ENCODE measurements around the gene ADNP2. TPM values are rescaled to one million over a fixed set of nuclear protein-coding genes. Genes with fewer than 3 reads are reported as not detected.

ADNP2 gene
- total and polyA plus RNA-seq, 2 donors (not counting 3 experiments of a cell fraction or from before 2014, with no cell fraction given): 10.2 to 20.6 TPM

GRCh38 chr18:80068571-80069272 is 40.3 kb upstream of the ADNP2 start:
- Histone ChIP-seq H3K4me1 (ENCODE audit: control insufficient read depth, extremely low read depth, insufficient read depth, low read length) (no peaks in the 10 kb centered on the region), H3K27me3 (ENCODE audit: control insufficient read depth in 2 of 2, insufficient read depth in 2 of 2, low read length in 2 of 2) (no peaks in the 10 kb centered on the region), H3K9me3 (replicated peaks; ENCODE audit: control insufficient read depth, insufficient read depth, low read length) (no peaks in the 10 kb centered on the region), H3K4me2 (ENCODE audit: insufficient read depth, low read length) (no peak overlapping the region), H3K27ac (ENCODE audit: insufficient read depth, low read depth, low read length) (no peak overlapping the region), H3K79me2 (ENCODE audit: control insufficient read depth, insufficient read depth, low read length) (no peaks in the 10 kb centered on the region), H3K9me1 (replicated peaks; ENCODE audit: control insufficient read depth, extremely low read depth, insufficient read depth, low read length) (no peaks in the 10 kb centered on the region), H3K36me3 (ENCODE audit: control insufficient read depth in 2 of 2, extremely low read depth in 1 of 2, insufficient read depth in 2 of 2, low read length in 2 of 2) (no peaks in the 10 kb centered on the region), H3K9ac (replicated peaks; ENCODE audit: extremely low read depth, insufficient read depth, low read length) (no peak overlapping the region), H3K4me3 (replicated peaks in 1 of 3; ENCODE audit: insufficient read depth in 1 of 3, low read depth in 1 of 3, low read length in 3 of 3) (no peak overlapping the region), H2AFZ (ENCODE audit: low read depth, low read length) (no peak overlapping the region), H4K20me1 (replicated peaks; ENCODE audit: control insufficient read depth, extremely low read depth, insufficient read depth, low read length) (no peaks in the 10 kb centered on the region)
- FAIRE-seq (no peak), DNase-seq (ENCODE audit: low read depth, low spot score) (no peak)
- CTCF ChIA-PET: no interaction called here
- no TSS peak for BruUV-seq (replicated peaks)
- POLR2A ChIA-PET: no interaction called here
- intact Hi-C loops (cut with micrococcal nuclease) (no loop called here), dilution Hi-C loops (cut with MboI; ENCODE audit: extremely low pct_ligation_motif_present, low sequenced_read_pairs) (no loop called here)
- no peak for TF ChIP-seq POLR2A (IDR thresholded peaks at IDR 0.05; ENCODE audit: low read depth, low read length)
- TF ChIP-seq FOS (IDR thresholded peaks at IDR 0.05; ENCODE audit: borderline replicate concordance, insufficient read depth, low read length): no peak
- TF ChIP-seq GATA2 (IDR thresholded peaks at IDR 0.05; ENCODE audit: insufficient read depth, insufficient read length, low read depth, low read length): no peak
- TF ChIP-seq JUN (IDR thresholded peaks at IDR 0.05; ENCODE audit: borderline replicate concordance, insufficient read depth, insufficient read length, low read depth): no peak
- no peak for TF ChIP-seq MYC (IDR thresholded peaks at IDR 0.05; ENCODE audit: low read depth, low read length)
- no peak for TF ChIP-seq EZH2 (IDR thresholded peaks at IDR 0.05; ENCODE audit: borderline replicate concordance, low read depth, low read length, severe bottlenecking)
- TF ChIP-seq CTCF (IDR thresholded peaks at IDR 0.05; ENCODE audit: extremely low read depth in 1 of 2, insufficient read depth in 1 of 2, low read depth in 1 of 2, low read length in 2 of 2): no peak
- no peak for TF ChIP-seq POLR2AphosphoS5 (IDR thresholded peaks at IDR 0.05; ENCODE audit: insufficient read depth, low read depth, low read length)
- no peak for TF ChIP-seq MAX (IDR thresholded peaks at IDR 0.05; ENCODE audit: insufficient read depth, insufficient read length)
